OCI-LY7 (cell line): Measurements from ENCODE around the gene DGCR2. TPM values are rescaled to one million over a fixed set of nuclear protein-coding genes. Genes with fewer than 3 reads are reported as not detected.

Experiments used
- small RNA-seq: library from RNA; depleted of rRNA; stranded (forward); fragments of <200 nt; gene quantifications from one replicate; pipeline ENCODE3, GENCODE V24; 2014
- total RNA-seq, 2 experiments: library from RNA; depleted of rRNA in 1 of 2; stranded (reverse); fragments of >200 nt in 1 of 2; shearing (Covaris generic) in 1 of 2; gene quantifications; 2 replicates each; pipeline ENCODE4 v1.2.3, GENCODE V29; 2014 to 2022

Gene DGCR2
- total RNA-seq, 2 experiments from 2014 or later: 27.6 to 29.7 TPM

Small RNA genes within 50 kb of the gene (small RNA-seq; reads per million reads assigned to genes)
- gene RF00019: not detected

Other genes with a start within 250 kb of the DGCR2 start
- gene DGCR6, start 216.1 kb downstream of the DGCR2 start, total RNA-seq (2014; rRNA removed; shearing (Covaris generic)): 2.0 and 4.5 TPM in 2 replicates
- gene DGCR6, start 216.1 kb downstream of the DGCR2 start, total RNA-seq (2022): 1.8 and 4.6 TPM in 2 replicates
- not detected in 2 replicates for gene PRODH, start 186.1 kb downstream of the DGCR2 start, total RNA-seq (2014; rRNA removed; shearing (Covaris generic))
- gene PRODH, start 186.1 kb downstream of the DGCR2 start, total RNA-seq (2022): not detected in 2 replicates
- gene TSSK2, start 8.9 kb upstream of the DGCR2 start, total RNA-seq (2014; rRNA removed; shearing (Covaris generic)): not detected in 2 replicates
- not detected in 2 replicates for gene TSSK2, start 8.9 kb upstream of the DGCR2 start, total RNA-seq (2022)
- gene ESS2, start 22.2 kb upstream of the DGCR2 start, total RNA-seq (2014; rRNA removed; shearing (Covaris generic)): 8.0 and 13.4 TPM in 2 replicates
- 14.1 and 15.7 TPM in 2 replicates for gene ESS2, start 22.2 kb upstream of the DGCR2 start, total RNA-seq (2022)
- gene GSC2, start 27.9 kb upstream of the DGCR2 start, total RNA-seq (2014; rRNA removed; shearing (Covaris generic)): not detected in 2 replicates
- not detected in 2 replicates for gene GSC2, start 27.9 kb upstream of the DGCR2 start, total RNA-seq (2022)
- 52.4 and 59.5 TPM in 2 replicates for gene SLC25A1, start 56.3 kb upstream of the DGCR2 start, total RNA-seq (2014; rRNA removed; shearing (Covaris generic))
- gene SLC25A1, start 56.3 kb upstream of the DGCR2 start, total RNA-seq (2022): 106 and 117 TPM in 2 replicates
- 0.31 and 0.44 TPM in 2 replicates for gene CLTCL1, start 169.3 kb upstream of the DGCR2 start, total RNA-seq (2014; rRNA removed; shearing (Covaris generic))
- 0.99 and 1.0 TPM in 2 replicates for gene CLTCL1, start 169.3 kb upstream of the DGCR2 start, total RNA-seq (2022)